NCI-H2081 treated with DMSO at 0.1 percent for 48 hours (cell line): ENCODE measurements around the gene LRP4.

Experiments used
- DNase-seq: peaks from one replicate; lab custom pipeline; 2025; lab: John Stamatoyannopoulos, UW

LRP4 gene

DNA sequence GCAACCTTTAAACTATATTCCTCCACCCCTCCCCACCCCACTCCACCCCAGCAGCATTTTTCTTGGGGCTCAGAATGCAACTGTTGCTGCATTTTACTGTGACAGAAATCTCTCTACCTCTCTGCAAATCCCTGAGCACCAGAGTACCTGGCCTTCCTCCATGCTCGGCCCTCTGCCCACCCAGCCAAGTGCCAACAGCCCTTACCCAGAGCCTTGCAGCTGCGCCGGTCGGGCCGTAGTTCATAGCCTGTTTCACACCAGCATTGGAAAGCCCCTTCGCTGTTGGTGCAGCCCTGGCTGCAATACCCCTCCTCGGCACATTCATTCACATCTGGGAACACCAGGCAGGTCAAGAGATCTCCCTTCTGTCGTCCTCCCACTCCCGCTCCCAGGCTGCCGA lies 23.4 kb downstream of the LRP4 start:
- no peak for DNase-seq

DNA sequence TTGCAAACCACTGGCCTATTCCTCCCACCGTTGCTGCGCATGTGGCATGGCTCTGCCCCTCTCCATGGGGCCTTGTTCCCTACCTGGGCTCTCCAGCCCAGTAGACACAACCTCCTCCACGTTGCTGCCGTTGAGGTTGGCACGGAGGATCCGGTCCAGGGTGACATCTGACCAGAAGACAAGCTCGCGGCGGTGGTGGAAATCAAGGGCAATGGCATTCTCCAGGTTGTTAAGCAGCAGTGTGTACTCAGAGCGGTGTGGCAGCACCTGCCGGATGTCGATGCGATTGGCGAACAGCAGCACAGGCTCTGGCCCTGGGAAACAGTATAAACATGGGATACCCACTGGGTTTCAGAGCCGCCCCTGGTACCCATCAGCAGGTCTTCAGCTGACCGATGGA lies 23.8 kb downstream of the LRP4 start:
- DNase-seq, result peak; percentile 56

DNA sequence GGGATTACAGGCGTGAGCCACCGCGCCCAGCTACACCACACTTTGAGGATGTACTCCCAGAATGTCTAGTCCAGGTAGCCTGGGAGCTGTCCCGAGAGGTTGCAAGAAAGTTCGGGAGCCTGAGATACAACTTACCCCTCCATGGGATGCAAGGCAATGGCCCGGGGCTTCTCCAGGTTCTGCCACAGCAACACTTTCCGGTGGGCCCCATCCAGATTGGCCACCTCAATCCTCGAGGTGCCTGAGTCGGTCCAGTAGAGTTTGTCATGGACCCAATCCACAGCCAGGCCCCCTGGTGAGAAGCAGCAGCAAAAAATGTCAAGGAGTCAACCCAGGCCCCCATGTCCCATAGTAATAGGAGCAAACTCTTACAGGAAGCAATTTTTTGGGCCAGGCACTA lies 25.5 kb downstream of the LRP4 start:
- no peak for DNase-seq

DNA sequence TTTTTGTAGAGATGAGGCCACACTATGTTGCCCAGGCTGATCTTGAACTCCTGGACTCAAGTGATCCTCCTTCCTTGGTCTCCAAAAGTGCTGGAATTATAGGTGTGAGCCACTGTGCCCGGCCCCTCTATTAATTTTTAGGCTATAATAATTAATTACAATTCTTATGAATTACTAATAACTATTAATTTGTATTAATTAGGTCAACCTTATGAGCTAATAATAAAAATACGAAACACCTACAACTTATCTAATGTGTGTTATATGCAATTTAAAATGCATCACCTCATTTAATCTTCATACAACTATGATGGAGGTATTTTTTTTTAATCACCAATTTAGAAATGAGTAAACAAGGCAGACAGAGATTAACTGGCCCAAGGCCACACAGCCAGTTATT lies 26.2 kb downstream of the LRP4 start:
- DNase-seq, result no peak

DNA sequence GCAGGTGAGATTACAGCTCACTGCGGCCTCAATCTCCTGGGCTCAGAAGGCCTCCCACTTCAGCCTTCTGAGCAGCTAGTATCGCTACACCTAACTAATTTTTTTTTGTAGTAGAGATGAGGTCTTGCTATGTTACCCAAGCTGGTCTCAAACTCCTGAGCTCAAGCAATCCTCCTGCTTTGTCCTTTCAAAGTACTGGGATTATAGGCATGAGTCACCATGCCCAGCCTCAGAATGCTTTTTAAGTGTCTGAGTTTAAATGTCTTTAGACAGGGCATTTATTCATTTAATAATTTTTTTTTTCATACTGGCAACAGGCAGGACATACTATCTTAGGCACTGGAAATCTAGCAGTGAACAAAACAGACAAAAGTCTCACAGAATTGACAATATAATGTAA lies 27.7 kb downstream of the LRP4 start:
- DNase-seq, result no peak

DNA sequence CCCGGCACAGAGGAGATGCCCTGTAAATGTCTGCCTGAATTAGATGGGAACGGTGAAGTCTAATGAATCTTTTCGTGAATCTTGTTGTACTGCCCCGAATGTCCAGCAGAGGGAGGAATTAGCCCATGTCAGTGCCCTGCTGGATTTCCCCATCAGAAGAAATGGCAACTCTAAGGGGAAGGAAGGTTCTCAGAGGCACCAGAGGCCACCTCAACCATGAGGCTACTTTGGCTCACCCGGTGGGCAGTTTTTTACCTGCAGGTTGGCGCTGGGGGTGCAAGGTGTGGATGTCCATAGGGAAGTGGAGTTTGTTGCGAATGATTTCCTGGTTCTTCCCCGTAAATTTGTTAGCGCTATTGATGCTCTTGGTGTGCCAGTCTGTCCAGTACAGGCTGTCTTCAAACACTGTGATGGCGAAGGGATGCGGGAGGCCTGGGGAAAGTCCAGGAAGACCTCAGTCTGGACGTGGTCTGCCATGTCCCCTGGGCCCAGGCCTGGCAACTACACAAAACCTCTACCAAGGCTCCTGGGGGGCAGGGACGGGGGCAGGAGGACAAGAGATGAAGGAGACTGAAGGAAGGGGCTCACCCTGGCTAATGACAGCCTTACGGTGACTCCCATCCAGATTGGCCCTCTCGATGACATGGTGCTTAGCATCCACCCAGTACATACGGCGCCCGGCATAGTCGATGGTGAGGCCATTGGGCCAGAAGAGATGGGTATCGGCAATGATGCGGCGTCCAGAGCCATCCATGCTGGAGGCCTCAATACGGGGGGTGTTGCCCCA lies 28.5 kb downstream of the LRP4 start:
- peak; percentile 43 for DNase-seq

DNA sequence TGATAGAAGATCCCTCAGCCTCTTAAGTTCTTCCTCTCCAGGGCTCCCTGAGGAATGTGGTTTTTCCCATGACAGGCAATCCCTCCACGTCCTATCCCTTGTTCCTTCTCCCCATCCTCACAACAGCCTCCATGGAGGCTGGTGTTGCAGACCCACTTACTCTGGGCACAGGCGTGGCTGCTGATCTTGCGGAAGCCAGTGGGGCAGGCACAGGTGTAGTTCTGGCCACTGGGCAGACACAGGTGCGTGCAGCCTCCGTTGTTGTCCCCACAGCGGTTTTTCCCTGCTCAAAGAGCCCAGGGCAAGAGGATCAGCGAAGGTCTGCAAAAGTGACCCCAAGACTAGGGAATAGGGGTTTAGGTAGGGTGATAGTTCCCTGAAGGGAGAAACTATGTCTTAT lies 29.1 kb downstream of the LRP4 start:
- DNase-seq, result no peak

DNA sequence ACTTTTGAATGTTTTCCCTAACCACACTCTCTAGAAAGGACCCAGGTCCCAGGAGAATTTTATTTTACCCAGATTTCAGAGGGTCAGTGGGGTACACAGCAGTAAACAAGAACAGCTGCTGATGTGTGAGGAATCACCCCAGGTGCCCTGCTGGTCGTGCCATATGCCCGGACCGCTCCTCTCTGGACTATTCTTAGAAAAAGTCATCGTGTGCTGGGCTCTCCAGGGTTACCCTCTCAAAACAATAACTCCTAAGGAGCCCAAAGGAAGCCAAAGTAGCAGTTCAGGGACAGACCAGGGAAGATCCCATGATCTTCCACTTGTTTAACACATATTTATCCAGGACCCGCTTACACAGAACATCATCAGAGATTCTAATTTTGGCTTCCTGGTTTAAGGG lies 29.7 kb downstream of the LRP4 start:
- DNase-seq, result no peak

DNA sequence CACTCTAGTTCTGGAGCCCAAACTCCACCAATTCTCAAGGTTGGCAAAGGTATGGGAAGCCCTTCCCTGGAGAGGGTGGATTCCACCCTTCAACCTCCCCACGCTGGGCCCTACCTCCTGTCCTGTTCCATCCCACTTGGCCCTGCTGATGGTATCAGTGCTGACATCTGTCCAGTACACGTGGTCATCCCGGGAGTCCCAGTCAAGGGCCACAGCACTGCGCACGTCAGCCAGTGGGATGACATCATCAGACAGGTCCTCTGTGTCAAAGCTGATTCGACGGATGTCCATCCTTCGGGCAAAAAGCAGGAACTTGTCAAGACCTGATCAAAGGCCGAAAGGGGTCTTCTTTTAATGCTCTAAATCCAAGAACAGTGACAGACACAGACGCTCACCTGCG lies 32.1 kb downstream of the LRP4 start:
- no peak for DNase-seq

DNA sequence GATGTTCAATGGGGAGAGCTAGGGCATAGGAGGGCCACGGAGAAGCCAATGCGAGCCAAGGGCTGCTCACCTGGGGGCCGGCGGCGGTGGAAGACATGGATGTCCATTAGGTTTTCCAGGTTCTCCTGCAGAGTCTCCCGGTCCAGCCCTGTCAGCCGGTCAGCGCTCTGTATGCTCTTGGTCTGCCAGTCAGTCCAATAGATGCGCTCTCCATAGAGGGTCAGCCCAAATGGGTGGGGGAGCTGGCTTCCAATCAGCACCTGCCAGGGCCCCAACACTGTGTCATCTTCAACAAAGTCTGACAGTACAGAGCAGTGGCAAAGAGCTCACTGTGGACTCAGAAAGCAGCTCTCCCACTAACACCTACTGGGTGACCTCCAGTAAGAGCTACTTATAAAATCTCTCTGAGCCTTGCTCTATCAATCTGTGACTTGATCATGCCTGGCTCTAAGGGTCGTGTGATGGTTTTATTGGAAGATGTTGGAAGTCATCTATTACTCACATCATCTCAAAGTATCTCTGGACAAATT lies 39.2 kb downstream of the LRP4 start:
- no peak for DNase-seq

DNA sequence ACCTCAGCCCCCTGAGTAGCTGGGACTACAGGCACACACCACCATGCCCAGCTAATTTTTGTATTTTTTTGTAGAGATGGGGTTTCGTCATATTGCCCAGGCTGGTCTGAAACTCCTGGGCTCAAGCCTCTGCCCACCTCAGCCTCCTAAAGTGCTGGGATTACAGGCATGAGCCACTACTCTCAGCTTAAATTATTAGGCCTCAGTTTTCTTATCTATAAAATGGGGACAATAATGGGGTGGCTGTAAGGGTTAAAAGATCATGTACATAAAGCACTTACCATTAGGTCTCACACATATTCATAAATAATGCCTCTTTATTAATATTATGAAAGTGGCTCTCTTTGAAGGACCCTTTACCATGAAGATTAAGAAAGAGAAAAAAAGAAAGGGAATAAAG lies 40.8 kb downstream of the LRP4 start:
- DNase-seq, result no peak

DNA sequence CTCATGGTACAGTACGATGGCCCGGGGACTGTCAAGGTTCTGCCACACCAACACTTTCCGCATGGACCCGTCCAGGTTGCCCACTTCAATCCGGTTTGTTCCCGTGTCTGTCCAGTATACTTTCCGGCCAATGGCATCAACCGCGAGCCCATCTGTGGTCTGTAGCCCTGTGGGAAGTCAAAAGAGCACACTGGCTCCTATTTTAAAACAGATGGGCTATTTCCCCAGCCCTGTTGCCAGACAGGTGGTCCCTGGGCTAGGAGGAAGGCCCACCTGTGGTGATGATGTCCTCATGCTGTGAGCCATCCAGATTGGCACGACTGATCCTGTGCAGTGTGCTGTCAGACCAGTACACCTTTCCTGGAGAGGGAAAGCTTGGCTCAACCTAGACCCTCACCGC lies 41.9 kb downstream of the LRP4 start:
- no peak for DNase-seq

DNA sequence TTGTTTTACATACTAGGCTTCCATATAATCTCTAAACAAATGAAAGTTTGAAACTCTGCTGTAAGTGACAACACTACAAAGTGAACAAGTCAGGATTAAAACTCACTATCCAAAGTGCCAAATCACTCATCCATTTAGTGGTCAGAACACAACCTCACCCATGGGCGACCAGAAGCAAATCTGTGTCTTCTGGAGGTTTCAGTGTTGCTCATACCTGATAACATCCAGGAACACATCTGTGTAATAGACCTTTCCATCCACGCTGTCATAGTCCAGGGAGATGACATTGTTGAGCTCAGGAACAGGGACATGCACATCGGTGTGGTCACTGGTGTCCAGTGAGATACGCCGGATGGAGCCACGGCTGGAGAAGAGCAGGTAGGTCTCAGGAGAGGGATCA lies 43.8 kb downstream of the LRP4 start:
- DNase-seq, result no peak

DNA sequence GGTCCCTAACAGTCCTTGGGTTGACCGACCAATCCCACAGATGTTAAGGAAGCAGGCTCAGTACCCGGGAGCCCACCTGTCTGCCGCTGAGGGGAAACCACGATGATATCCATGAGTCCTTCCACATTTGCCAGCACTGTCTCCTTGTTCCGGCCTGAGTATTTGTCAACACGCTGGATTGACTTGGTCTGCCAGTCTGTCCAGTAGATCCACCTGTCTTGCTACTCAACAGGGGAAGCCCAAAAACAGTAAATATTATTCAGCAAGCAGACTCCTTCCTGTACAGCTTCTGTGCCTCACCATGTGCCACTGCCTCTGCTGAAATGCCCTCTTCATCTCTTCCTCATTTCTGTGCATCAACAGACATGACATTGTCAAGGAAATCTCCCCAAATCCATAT lies 49.4 kb downstream of the LRP4 start:
- DNase-seq, result no peak

DNA sequence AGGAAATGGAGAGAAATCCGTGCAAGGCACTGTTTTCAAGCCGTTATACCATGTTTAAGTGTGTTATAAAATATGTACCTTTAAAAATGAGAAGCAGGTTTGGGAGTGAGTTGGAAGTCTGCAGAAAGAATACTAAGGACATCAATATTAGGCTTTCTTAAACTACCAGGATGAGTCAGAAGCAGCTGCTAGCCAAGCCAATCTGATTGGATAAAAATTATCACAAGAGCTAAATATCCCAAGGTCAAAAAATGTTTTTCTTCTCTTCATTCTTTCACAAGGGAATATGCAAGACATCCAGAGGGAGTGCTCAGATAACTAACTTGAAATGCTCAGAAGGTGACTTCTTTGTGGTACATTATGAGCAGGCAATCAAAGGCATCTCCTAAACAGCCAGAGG lies 53.0 kb downstream of the LRP4 start:
- no peak for DNase-seq

DNA sequence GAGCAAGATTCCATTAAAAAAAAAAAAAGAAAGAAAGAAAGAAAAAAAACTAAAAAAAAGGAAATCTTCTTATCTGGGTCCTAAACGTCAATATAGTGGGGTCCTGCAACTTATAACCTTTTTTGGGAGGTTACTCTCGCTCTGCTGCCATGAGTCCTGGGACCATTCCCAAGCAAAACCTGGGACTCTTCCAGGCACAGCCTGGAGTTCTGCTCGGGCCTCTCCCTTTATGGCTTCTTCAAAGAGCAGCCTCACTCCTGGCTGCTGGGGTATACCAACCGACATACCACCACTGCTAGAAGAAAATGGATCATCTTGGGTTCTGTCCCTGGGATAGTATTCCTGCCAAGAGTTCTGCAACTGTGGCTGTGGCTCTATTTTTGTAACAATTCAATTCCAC lies 58.1 kb downstream of the LRP4 start:
- no peak for DNase-seq

DNA sequence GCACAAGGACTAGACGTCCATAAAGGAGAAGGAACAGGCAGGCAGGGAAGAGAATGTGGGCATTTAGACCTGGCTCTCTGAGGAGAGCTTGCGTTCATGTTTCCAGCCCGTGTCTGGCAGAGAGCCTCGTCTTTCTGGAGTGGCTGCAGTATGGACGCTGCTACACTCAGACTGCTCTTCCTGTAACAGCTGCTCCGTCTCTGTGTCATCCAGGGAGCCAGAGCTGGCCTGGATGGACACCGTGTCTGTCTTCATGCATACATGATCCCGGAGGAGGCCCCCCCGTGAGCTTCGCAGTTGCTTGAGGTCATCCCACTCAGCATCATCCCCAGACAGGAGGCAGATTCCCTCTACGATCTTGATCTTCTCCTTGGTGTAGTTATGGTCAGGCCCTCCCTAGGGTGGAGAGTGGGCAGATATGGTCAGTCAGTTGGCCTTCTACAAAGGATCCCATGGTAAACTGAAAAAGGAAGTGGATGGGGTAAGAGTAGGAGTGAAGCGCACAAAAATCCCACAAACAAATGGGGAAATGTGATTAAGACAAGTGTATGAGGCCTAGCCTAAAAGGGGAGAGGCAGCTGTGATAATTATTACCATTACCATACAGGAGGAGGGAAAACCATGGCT lies 59.3 kb downstream of the LRP4 start:
- no peak for DNase-seq

DNA sequence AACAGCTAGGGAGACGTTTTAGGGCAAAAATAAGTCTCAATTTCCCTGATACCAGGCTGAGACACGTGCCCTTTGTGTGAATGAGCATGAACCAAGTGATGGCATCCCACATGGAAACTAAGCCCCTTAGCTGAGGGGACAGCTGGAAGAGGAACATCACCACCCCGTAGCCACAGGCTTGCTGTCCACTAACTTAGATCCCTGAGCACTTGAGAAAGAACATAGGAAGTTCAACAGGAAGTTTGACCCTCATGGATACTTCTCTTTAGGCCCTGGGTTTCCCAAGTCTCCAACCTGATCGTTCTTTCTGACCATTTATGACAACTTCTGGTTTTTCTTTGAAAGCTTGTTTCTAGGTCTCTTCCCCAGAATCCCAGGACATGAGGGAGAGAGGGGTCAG lies 60.7 kb downstream of the LRP4 start:
- no peak for DNase-seq

DNA sequence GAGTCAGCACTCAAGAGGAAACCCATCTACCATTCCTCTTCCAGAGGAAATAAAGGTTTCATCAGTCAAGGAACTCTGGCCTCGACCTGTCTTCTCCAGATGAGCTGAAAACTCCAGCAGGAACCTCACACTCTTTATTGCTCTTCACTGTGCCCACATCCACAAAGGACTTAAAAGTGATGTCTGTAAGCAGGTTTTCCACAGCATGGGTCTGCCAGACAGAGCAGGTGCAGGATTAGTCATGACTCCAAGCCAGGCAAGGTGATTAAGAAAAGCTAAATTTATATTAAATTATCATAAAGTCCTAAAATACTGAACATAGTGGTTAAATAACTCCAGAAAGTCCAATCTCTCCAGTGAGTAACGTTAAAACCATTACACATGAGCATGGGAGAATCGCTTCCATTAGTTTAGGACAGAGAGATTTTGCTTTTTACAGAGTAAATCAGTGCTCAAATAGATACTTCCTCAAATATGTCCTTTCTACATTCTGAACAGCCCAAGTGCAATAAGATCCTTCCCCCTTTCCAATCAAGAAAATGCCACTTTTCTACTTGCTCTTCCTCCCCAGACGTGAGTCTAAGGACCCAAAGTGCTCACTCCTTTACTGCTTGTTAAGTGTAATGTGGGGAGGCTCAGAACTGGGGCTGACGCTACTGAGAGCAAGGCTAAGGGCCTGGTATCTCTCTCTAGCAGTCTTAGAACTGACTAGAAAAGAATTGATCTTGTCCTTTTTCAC lies 61.6 kb downstream of the LRP4 start:
- DNase-seq, result no peak

DNA sequence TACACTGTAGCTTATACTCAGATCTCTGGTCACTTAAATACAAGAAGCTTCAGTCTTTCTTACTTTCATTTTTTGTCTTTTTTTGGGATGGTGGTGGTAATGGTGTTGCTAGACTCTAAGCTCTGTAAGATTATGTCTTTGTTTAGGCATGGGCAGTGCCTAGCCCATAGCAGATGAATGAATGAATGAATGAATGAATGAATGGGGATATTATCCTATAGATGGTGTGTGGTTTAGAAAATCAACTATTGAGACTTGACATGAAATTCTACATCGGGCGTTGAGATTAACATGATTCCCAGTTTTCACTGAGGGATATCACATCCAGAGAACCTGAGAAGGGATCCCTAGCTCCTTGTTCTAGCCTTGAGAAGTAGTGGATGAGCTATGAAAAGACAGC lies 62.5 kb downstream of the LRP4 start:
- DNase-seq, result no peak

DNA sequence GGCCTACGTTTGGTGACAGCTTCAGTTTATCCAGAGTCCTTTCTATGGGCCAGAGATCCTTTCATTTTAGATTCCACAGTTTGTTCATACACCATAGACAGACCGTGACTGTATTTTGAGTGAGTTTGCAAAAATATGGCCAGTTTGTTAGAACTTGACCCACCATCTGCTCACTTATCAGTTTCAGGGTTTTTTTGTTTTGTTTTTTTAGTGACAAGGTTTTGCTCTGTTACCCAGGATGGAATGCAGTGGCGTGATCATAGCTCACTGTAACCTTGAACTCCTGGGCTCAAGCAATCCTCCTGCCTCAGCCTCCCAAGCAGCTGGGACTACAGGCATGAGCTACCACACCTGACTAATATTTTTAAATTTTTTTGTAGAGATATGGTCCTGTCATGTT lies 63.2 kb downstream of the LRP4 start:
- DNase-seq, result no peak

DNA sequence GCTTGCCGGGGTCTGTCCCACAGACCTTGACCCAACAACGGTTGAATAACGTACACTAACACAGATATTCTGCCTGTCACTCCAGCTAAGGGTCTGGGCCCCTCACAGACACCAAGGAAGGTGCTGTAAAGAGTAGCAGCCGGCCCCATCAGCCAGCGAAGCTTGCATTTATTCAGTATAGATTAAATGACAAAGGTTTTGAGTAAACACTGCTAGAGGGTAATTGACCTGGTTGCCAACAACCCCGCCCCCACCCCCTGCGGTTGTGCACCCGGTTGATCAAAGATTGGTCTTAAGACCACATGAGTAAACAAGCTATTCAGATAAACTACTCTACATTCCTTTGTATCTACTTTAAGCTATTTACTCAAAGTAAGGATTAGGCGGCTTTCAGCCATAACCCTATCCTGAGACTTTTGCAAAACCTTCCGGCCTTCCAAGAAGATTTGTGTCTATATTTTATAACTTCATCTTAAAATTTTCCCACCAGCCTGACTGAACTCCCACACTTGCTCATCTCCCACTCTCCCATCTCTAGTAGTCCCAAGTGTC lies 67.4 kb downstream of the LRP4 start:
- no peak for DNase-seq

DNA sequence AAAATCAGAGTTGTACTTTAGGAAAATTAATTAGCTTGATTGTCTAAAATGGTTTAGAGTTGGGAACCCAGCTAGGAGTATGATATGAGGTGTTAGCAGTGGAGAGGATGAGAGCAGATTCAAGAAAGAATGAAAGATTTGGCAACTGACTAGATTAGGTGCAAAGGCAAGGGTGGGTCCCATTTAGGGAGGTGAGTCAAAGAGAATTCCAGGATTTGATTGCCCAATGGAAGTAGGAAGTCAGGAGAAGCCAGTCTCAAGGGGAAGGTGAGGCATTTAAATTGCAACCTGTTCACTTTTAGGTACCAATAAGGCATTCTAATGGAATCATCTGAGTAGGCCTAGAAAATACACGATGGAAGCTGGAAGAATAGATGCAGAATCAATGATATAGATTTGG lies 68.7 kb downstream of the LRP4 start:
- no peak for DNase-seq
